Measurements from ENCODE around the gene UXT. TPM values are rescaled to one million over a fixed set of nuclear protein-coding genes. Genes with fewer than 3 reads are reported as not detected.
"Not testable (repeated sequence)": the region's sequence is repeated elsewhere in the genome, so short reads cannot be mapped to it uniquely, and the experiment has no call there.

Gene UXT
- total RNA-seq, 1 experiment from 2014 or later: 129 TPM

DNA sequence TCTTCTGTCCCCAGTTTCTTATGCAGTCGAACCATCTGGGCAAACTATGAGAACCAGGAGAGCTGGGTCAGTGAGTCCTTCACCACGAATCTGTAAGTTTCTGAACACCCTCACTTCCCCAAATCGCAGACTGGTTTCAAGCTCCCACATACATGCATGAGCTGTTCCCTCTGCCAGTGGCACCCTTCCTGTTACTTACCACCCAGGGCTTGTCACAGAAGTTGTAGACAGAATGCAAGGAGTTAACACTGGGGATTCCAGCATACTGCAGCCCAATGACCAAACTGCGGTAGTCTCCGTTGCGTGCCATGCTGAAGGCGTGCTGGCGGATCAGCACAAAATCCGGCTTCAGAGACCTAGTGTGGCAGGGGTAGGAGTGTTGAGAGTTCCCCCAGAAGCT is 54.0 kb downstream of the UXT start:
- Histone ChIP-seq H3K9me3 (ENCODE audit: control insufficient read depth, insufficient read depth, low read depth, low read length) (no peaks in the 10 kb centered on the region), H3K27ac (ENCODE audit: low read length) (no peak overlapping the region), H3K4me3 (ENCODE audit: low read depth in 2 of 2, low read length in 2 of 2) (no peak overlapping the region), H3K36me3 (ENCODE audit: control insufficient read depth, insufficient read depth, low read length) (no peaks in the 10 kb centered on the region), H3K27me3 (ENCODE audit: control insufficient read depth, insufficient read depth, low read length) (no peaks in the 10 kb centered on the region), H3K4me1 (ENCODE audit: control insufficient read depth, insufficient read depth, low read length) (no peaks in the 10 kb centered on the region)
- in situ Hi-C loops (cut with HindIII; ENCODE audit: low pct_unique_long_range_greater_than_20kb, low sequenced_read_pairs) (no loop called here), intact Hi-C loops (cut with micrococcal nuclease; ENCODE audit: unreplicated experiment) (no loop called here)
- TF ChIP-seq SIN3A (IDR thresholded peaks at IDR 0.05; ENCODE audit: borderline replicate concordance, insufficient read depth, low read depth, low read length) (no peak), TCF7L2 (IDR thresholded peaks at IDR 0.05; ENCODE audit: low read depth, low read length) (no peak)
- TF ChIP-seq, protein P1, sequence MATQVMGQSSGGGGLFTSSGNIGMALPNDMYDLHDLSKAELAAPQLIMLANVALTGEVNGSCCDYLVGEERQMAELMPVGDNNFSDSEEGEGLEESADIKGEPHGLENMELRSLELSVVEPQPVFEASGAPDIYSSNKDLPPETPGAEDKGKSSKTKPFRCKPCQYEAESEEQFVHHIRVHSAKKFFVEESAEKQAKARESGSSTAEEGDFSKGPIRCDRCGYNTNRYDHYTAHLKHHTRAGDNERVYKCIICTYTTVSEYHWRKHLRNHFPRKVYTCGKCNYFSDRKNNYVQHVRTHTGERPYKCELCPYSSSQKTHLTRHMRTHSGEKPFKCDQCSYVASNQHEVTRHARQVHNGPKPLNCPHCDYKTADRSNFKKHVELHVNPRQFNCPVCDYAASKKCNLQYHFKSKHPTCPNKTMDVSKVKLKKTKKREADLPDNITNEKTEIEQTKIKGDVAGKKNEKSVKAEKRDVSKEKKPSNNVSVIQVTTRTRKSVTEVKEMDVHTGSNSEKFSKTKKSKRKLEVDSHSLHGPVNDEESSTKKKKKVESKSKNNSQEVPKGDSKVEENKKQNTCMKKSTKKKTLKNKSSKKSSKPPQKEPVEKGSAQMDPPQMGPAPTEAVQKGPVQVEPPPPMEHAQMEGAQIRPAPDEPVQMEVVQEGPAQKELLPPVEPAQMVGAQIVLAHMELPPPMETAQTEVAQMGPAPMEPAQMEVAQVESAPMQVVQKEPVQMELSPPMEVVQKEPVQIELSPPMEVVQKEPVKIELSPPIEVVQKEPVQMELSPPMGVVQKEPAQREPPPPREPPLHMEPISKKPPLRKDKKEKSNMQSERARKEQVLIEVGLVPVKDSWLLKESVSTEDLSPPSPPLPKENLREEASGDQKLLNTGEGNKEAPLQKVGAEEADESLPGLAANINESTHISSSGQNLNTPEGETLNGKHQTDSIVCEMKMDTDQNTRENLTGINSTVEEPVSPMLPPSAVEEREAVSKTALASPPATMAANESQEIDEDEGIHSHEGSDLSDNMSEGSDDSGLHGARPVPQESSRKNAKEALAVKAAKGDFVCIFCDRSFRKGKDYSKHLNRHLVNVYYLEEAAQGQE (IDR thresholded peaks at IDR 0.05; ENCODE audit: insufficient read depth in 1 of 2, low read depth in 2 of 2, low read length in 1 of 2): no peak
- DNase-seq (ENCODE audit: low read depth, low spot score) (no peak), ATAC-seq (peak; percentile 51)
- ChIA-PET POLR2A (no interaction called here), CTCF (no interaction called here)
- BruUV-seq (replicated peaks): no TSS peak

DNA sequence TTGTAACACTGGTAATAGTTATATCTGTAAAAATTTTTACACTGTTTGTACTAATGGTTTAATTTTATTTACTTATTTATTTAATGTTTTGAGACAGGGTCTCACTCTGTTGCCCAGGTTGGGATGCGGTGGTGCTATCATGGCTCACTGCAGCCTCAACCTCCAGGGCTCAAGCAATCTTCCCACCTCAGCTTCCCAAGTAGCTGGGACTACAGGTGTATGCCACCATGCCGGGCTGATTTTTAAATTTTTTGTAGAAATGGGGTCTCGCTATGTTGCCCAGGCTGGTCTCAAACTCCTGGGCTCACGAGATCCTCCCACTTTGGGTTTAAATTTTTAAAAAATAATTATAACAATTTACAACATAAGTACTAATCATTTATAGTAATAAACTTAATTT is 55.9 kb downstream of the UXT start:
- H3K4me1 ChIP-seq (ENCODE audit: control insufficient read depth, insufficient read depth, low read length); ATAC-seq; H3K36me3 ChIP-seq (ENCODE audit: control insufficient read depth, insufficient read depth, low read length); DNase-seq (ENCODE audit: low read depth, low spot score); POLR2A ChIA-PET; in situ Hi-C loops (cut with HindIII; ENCODE audit: low pct_unique_long_range_greater_than_20kb, low sequenced_read_pairs); H3K4me3 ChIP-seq (ENCODE audit: low read depth in 2 of 2, low read length in 2 of 2); H3K27ac ChIP-seq (ENCODE audit: low read length); H3K27me3 ChIP-seq (ENCODE audit: control insufficient read depth, insufficient read depth, low read length); CTCF ChIA-PET; BruUV-seq (replicated peaks); H3K9me3 ChIP-seq (ENCODE audit: control insufficient read depth, insufficient read depth, low read depth, low read length); intact Hi-C loops (cut with micrococcal nuclease; ENCODE audit: unreplicated experiment): not testable (repeated sequence)

Other genes with a start within 250 kb of the UXT start
- 8.0 TPM for gene ZNF41, start 176.0 kb downstream of the UXT start, total RNA-seq (2021; ENCODE audit: unreplicated experiment)
- 87.9 TPM for gene ARAF, start 98.0 kb downstream of the UXT start, total RNA-seq (2021; ENCODE audit: unreplicated experiment)
- 131 TPM for gene TIMP1, start 76.7 kb downstream of the UXT start, total RNA-seq (2021; ENCODE audit: unreplicated experiment)
- 1.0 TPM for gene SYN1, start 39.3 kb downstream of the UXT start, total RNA-seq (2021; ENCODE audit: unreplicated experiment)
- gene CFP, start 29.2 kb downstream of the UXT start, total RNA-seq (2021; ENCODE audit: unreplicated experiment): 0.59 TPM
- gene ELK1, start 8.6 kb downstream of the UXT start, total RNA-seq (2021; ENCODE audit: unreplicated experiment): 64.6 TPM
- 10.7 TPM for gene ZNF81, start 177.7 kb upstream of the UXT start, total RNA-seq (2021; ENCODE audit: unreplicated experiment)

Measured in Panc1 (cell line).